ENCODE data around the gene MYH16. TPM values are rescaled to one million over a fixed set of nuclear protein-coding genes. Genes with fewer than 3 reads are reported as not detected.
"Not testable (repeated sequence)": the region's sequence is repeated elsewhere in the genome, so short reads cannot be mapped to it uniquely, and the experiment has no call there.

Gene MYH16
- total and polyA plus RNA-seq, 9 donors, result 0.11 to 0.56 (median 0.22) TPM; not detected in 1

GRCh38 chr7:99320371-99320770 is 47.7 kb downstream of the MYH16 start:
- DNase-seq, result no peak
- Histone ChIP-seq H3K9me3 (replicated peaks; ENCODE audit: control insufficient read depth, low read depth, low read length) (no peaks in the 10 kb centered on the region), H3K27me3 (ENCODE audit: control insufficient read depth, insufficient read depth, low read length) (no peaks in the 10 kb centered on the region), H3K36me3 (ENCODE audit: control insufficient read depth, insufficient read depth, low read length) (no peaks in the 10 kb centered on the region), H3K4me3 (ENCODE audit: low read length) (no peak overlapping the region), H3K27ac (ENCODE audit: low read length) (no peak overlapping the region), H3K4me1 (ENCODE audit: control insufficient read depth, insufficient read depth, low read length) (peaks cover 6% of the 10 kb centered on the region)
- WGBS (ENCODE audit: insufficient coverage), result 80% methylated on average over 1 of the region's 4 CpGs

- H3K4me3 ChIP-seq (ENCODE audit: low read length); H3K27me3 ChIP-seq (ENCODE audit: control insufficient read depth, insufficient read depth, low read length); DNase-seq; H3K36me3 ChIP-seq (ENCODE audit: control insufficient read depth, insufficient read depth, low read length); H3K9me3 ChIP-seq (replicated peaks; ENCODE audit: control insufficient read depth, low read depth, low read length); H3K27ac ChIP-seq (ENCODE audit: low read length): not testable (repeated sequence)
- H3K4me1 ChIP-seq (ENCODE audit: control insufficient read depth, insufficient read depth, low read length), result peaks cover 18% of the 10 kb centered on the region
- 71% methylated on average over 1 of the region's 6 CpGs for whole genome bisulfite sequencing (ENCODE audit: insufficient coverage)
Measured at GRCh38 chr7:99322659-99323058, 50.0 kb downstream of the MYH16 start.

- no peaks in the 10 kb centered on the region for H3K27me3 ChIP-seq (ENCODE audit: control insufficient read depth, insufficient read depth, low read length)
- H3K4me3 ChIP-seq (ENCODE audit: low read length), result no peak overlapping the region
- 94% methylated on average over 2 of the region's 14 CpGs for WGBS (ENCODE audit: insufficient coverage)
- peaks cover 5% of the 10 kb centered on the region for H3K36me3 ChIP-seq (ENCODE audit: control insufficient read depth, insufficient read depth, low read length)
- no peaks in the 10 kb centered on the region for H3K9me3 ChIP-seq (replicated peaks; ENCODE audit: control insufficient read depth, low read depth, low read length)
- no peak for DNase-seq
- peaks cover 20% of the 10 kb centered on the region for H3K4me1 ChIP-seq (ENCODE audit: control insufficient read depth, insufficient read depth, low read length)
- no peak overlapping the region for H3K27ac ChIP-seq (ENCODE audit: low read length)
Measured at GRCh38 chr7:99324559-99324958, 51.9 kb downstream of the MYH16 start.

- peak overlapping the region; percentile 85 for H3K4me3 ChIP-seq (ENCODE audit: low read length)
- H3K9me3 ChIP-seq (replicated peaks; ENCODE audit: control insufficient read depth, low read depth, low read length), result no peaks in the 10 kb centered on the region
- peaks cover 20% of the 10 kb centered on the region for H3K4me1 ChIP-seq (ENCODE audit: control insufficient read depth, insufficient read depth, low read length)
- peak overlapping the region; percentile 77 for H3K27ac ChIP-seq (ENCODE audit: low read length)
- DNase-seq, result peak; percentile 27
- no peaks in the 10 kb centered on the region for H3K27me3 ChIP-seq (ENCODE audit: control insufficient read depth, insufficient read depth, low read length)
- peaks cover 5% of the 10 kb centered on the region for H3K36me3 ChIP-seq (ENCODE audit: control insufficient read depth, insufficient read depth, low read length)
- WGBS (ENCODE audit: insufficient coverage), result 21% methylated on average over 14 of the region's 14 CpGs
Measured at GRCh38 chr7:99325001-99325493, 52.4 kb downstream of the MYH16 start.

DNA sequence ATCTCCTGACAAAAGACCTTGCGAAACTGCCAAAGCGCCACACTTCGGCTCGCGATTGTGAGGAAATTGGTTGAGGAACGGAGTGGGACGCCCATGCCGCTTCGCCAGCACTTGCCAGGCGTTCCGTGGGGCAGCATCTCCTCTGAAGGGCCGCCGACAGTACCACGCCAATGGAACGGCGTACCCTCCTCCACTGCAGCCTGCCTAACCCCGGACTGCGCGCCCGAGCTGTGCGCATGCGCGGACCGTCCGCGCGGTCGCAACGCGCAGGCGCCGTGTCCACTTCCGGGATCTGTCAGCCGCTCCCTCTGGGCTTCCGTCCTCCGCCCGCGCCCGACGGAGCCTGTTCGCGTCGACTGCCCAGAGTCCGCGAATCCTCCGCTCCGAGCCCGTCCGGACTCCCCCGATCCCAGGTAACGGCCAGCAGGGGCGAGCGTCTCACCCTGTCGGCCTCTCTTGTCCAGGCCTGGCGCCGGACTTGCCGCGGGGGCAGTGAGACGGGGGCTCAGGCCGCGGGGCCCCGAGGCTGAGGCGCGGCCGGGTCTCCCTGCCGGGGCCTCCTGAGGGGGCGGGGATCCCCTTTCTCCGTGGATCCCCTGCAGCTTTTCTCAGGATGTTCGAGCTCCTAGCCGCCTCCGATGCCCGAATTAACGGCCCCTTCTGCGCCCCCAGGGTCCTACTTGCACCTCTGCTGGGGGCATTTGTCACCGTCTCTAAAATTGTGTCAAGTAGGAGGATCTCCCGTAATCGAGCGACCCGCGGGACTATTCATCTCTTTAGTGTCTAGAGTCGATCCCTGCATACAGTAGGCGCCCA is 53.2 kb downstream of the MYH16 start, which contains the start of gene ARPC1A:
ARPC1A (plus strand) TSS at position 307 of the 816 bp plus-strand sequence. CDS start 7,456 bp downstream, outside the sequence.
- no peaks in the 10 kb centered on the region for H3K9me3 ChIP-seq (replicated peaks; ENCODE audit: control insufficient read depth, low read depth, low read length)
- DNase-seq, result peak; percentile 96
- H3K27ac ChIP-seq (ENCODE audit: low read length), result peak within 1 kb of the TSS; percentile 77
- H3K27me3 ChIP-seq (ENCODE audit: control insufficient read depth, insufficient read depth, low read length), result no peaks in the 10 kb centered on the region
- H3K4me1 ChIP-seq (ENCODE audit: control insufficient read depth, insufficient read depth, low read length), result peaks cover 20% of the 10 kb centered on the region
- H3K4me3 ChIP-seq (ENCODE audit: low read length), result peak within 1 kb of the TSS; percentile 85
- H3K36me3 ChIP-seq (ENCODE audit: control insufficient read depth, insufficient read depth, low read length), result peaks cover 5% of the 10 kb centered on the region
- WGBS (ENCODE audit: insufficient coverage), result under 1% methylated on average over 81 of the region's 82 CpGs

GRCh38 chr7:99326408-99326782 is 53.8 kb downstream of the MYH16 start:
- DNase-seq, result no peak
- no peak overlapping the region for H3K27ac ChIP-seq (ENCODE audit: low read length)
- no peaks in the 10 kb centered on the region for H3K9me3 ChIP-seq (replicated peaks; ENCODE audit: control insufficient read depth, low read depth, low read length)

GRCh38 chr7:99330314-99330961 is 57.8 kb downstream of the MYH16 start:
- Histone ChIP-seq H3K36me3 (ENCODE audit: control insufficient read depth, insufficient read depth, low read length) (peaks cover 17% of the 10 kb centered on the region), H3K4me1 (ENCODE audit: control insufficient read depth, insufficient read depth, low read length) (peaks cover 14% of the 10 kb centered on the region)
- H3K4me3 ChIP-seq (ENCODE audit: low read length); H3K27me3 ChIP-seq (ENCODE audit: control insufficient read depth, insufficient read depth, low read length); H3K9me3 ChIP-seq (replicated peaks; ENCODE audit: control insufficient read depth, low read depth, low read length); H3K27ac ChIP-seq (ENCODE audit: low read length): not testable (repeated sequence)
- DNase-seq, result peak; percentile 13
- 87% methylated on average over 6 of the region's 8 CpGs for WGBS (ENCODE audit: insufficient coverage)

More at GRCh38 chr7:99326408-99326782, 53.8 kb downstream of the MYH16 start:
- H3K4me1 ChIP-seq (ENCODE audit: control insufficient read depth, insufficient read depth, low read length), result peaks cover 20% of the 10 kb centered on the region
- peaks cover 5% of the 10 kb centered on the region for H3K36me3 ChIP-seq (ENCODE audit: control insufficient read depth, insufficient read depth, low read length)
- H3K27me3 ChIP-seq (ENCODE audit: control insufficient read depth, insufficient read depth, low read length), result no peaks in the 10 kb centered on the region
- peak overlapping the region; percentile 85 for H3K4me3 ChIP-seq (ENCODE audit: low read length)
- 2% methylated on average over 7 of the region's 10 CpGs for WGBS (ENCODE audit: insufficient coverage)

GRCh38 chr7:99331002-99331401 is 58.4 kb downstream of the MYH16 start:
- Histone ChIP-seq H3K4me1 (ENCODE audit: control insufficient read depth, insufficient read depth, low read length) (peaks cover 14% of the 10 kb centered on the region), H3K27me3 (ENCODE audit: control insufficient read depth, insufficient read depth, low read length) (no peaks in the 10 kb centered on the region), H3K36me3 (ENCODE audit: control insufficient read depth, insufficient read depth, low read length) (peaks cover 17% of the 10 kb centered on the region), H3K4me3 (ENCODE audit: low read length) (no peak overlapping the region), H3K9me3 (replicated peaks; ENCODE audit: control insufficient read depth, low read depth, low read length) (no peaks in the 10 kb centered on the region), H3K27ac (ENCODE audit: low read length) (no peak overlapping the region)
- DNase-seq, result no peak
- WGBS (ENCODE audit: insufficient coverage), result 100% methylated on average over 1 of the region's 2 CpGs

- H3K4me3 ChIP-seq (ENCODE audit: low read length), result no peak overlapping the region
- WGBS (ENCODE audit: insufficient coverage), result no CpG with 5 or more reads among the region's 3 CpGs
- no peaks in the 10 kb centered on the region for H3K27me3 ChIP-seq (ENCODE audit: control insufficient read depth, insufficient read depth, low read length)
- H3K27ac ChIP-seq (ENCODE audit: low read length), result no peak overlapping the region
- H3K4me1 ChIP-seq (ENCODE audit: control insufficient read depth, insufficient read depth, low read length), result no peaks in the 10 kb centered on the region
- H3K36me3 ChIP-seq (ENCODE audit: control insufficient read depth, insufficient read depth, low read length), result peaks cover 41% of the 10 kb centered on the region
- DNase-seq, result no peak
- no peaks in the 10 kb centered on the region for H3K9me3 ChIP-seq (replicated peaks; ENCODE audit: control insufficient read depth, low read depth, low read length)
Measured at GRCh38 chr7:99339595-99339994, 67.0 kb downstream of the MYH16 start.

GRCh38 chr7:99340659-99341058 is 68.0 kb downstream of the MYH16 start:
- DNase-seq, result no peak
- Histone ChIP-seq H3K4me3 (ENCODE audit: low read length) (no peak overlapping the region), H3K36me3 (ENCODE audit: control insufficient read depth, insufficient read depth, low read length) (peaks cover 42% of the 10 kb centered on the region), H3K9me3 (replicated peaks; ENCODE audit: control insufficient read depth, low read depth, low read length) (no peaks in the 10 kb centered on the region), H3K27ac (ENCODE audit: low read length) (no peak overlapping the region), H3K4me1 (ENCODE audit: control insufficient read depth, insufficient read depth, low read length) (no peaks in the 10 kb centered on the region), H3K27me3 (ENCODE audit: control insufficient read depth, insufficient read depth, low read length) (no peaks in the 10 kb centered on the region)
- WGBS (ENCODE audit: insufficient coverage), result 100% methylated on average over 1 of the region's 3 CpGs
